OCI-LY1 (cell line): ENCODE results near the gene SLC5A11.

ENCODE experiments used
- CTCF ChIP-seq: fragments of 200-600 bp; sonication (generic), shearing (Covaris generic); IDR thresholded peaks from 2 replicates; pipeline ENCODE4 v1.5.1; 2017; ENCODE audit warnings: mild to moderate bottlenecking, antibody characterized with exemption, low read length, moderate library complexity, mixed read lengths
- EZH2 ChIP-seq: fragments of 200-600 bp; sonication (generic), shearing (Covaris generic); IDR thresholded peaks from 2 replicates; pipeline ENCODE4 v1.8.0; 2017; ENCODE audit warnings: borderline replicate concordance, mixed run types, mild to moderate bottlenecking, antibody characterized with exemption, low read length, moderate library complexity, mixed read lengths

GRCh38 chr16:24917891-24918290, 72.1 kb downstream of the SLC5A11 start:
- TF ChIP-seq CTCF = no peak
- no peak for TF ChIP-seq EZH2
